Tibial nerve (tissue), 4 donors: ENCODE data around the gene IBSP. TPM values are rescaled to one million over a fixed set of nuclear protein-coding genes. Genes with fewer than 3 reads are reported as not detected.

Source experiments
- DNase-seq, 2 donors: peaks; one replicate each; pipeline ENCODE4 v3.0.0-alpha.2; 2019; ENCODE audit warnings: low spot score in 2 of 2
- H3K27ac ChIP-seq, 4 donors: fragments of 200-600 bp; sonication (generic) in 3 of 4; one replicate each; pipeline ENCODE4 v1.5.1; 2017 to 2019; ENCODE audit warnings: mild to moderate bottlenecking in 1 of 4
- H3K27me3 ChIP-seq, 2 donors: fragments of 200-600 bp; sonication (generic) in 1 of 2; one replicate each; pipeline versions ENCODE4 v1.5.1 to v1.6.0; 2017 to 2019
- H3K36me3 ChIP-seq, 3 donors: fragments of 200-600 bp; sonication (generic); one replicate each; pipeline ENCODE4 v1.5.1; 2018 to 2019
- H3K4me1 ChIP-seq, 4 donors: fragments of 200-600 bp; sonication (generic) in 3 of 4; one replicate each; pipeline ENCODE4 v1.5.1; 2017 to 2019
- H3K4me3 ChIP-seq, 4 donors: fragments of 200-600 bp; sonication (generic) in 3 of 4; one replicate each; pipeline ENCODE4 v1.5.1; 2017 to 2019; ENCODE audit warnings: mild to moderate bottlenecking in 1 of 4, moderate library complexity in 1 of 4
- H3K9me3 ChIP-seq, 4 donors: fragments of 200-600 bp; sonication (generic) in 3 of 4; one replicate each; pipeline ENCODE4 v1.5.1; 2017 to 2019
- CTCF ChIP-seq, 5 experiments: fragments of 200-600 bp in 3 of 5; fragments of 450-650 bp in 2 of 5; sonication (generic) in 3 of 5; IDR thresholded peaks; one replicate each; pipeline ENCODE4 v1.5.1; 2016 to 2019; ENCODE audit warnings: antibody characterized with exemption in 5 of 5, mild to moderate bottlenecking in 3 of 5, moderate library complexity in 2 of 5
- EP300 ChIP-seq, 2 donors: sonication (generic); formaldehyde crosslinking; IDR thresholded peaks; one replicate each; pipeline ENCODE4 v1.6.1; 2017; ENCODE audit warnings: antibody characterized with exemption in 2 of 2, mild to moderate bottlenecking in 1 of 2
- POLR2A ChIP-seq, 2 donors: fragments of 450-650 bp; IDR thresholded peaks; one replicate each; pipeline ENCODE4 v1.6.1; 2017; ENCODE audit warnings: antibody characterized with exemption in 2 of 2, mild to moderate bottlenecking in 2 of 2, moderate library complexity in 2 of 2
- WGBS, 2 donors: methylation state at CpG; one replicate each; pipeline ENCODE4 v1.1.5; 2018; 5-methylcytosine and 5-hydroxymethylcytosine counted together
- total RNA-seq, 4 donors: library from RNA; depleted of rRNA; stranded (reverse); fragments of >200 nt; gene quantifications; one replicate each; pipeline ENCODE4 v1.1.0, GENCODE V29; 2016

IBSP gene
- total RNA-seq, 4 donors from 2014 or later: not detected

DNA sequence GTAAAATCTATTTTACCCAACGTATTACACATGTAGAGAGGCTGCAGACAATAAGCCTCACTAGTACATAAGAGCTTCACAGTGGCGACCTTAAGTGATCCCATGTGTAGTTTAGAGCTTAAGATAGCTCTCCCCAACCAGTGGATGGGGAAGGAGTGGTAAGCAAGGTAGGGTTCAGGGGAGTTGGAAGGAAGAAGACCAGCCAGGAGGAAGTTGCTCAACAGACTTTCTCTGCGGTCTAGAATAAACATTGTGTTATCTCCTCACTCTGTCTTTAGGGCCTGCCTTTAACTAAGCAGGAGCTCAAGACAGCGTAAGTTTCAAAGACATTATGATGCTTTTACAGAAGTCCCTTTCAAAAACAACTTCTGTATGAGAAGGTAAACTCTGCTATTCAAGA, 50.3 kb downstream of the IBSP start:
- H3K27ac ChIP-seq: peak overlapping the region in 1 of 4 donors; percentile 70
- WGBS, 2 donors: 48 to 54% methylated on average over 4 of the region's 4 CpGs
- DNase-seq: no peak
- H3K9me3 ChIP-seq: no peaks in the 10 kb centered on the region
- H3K27me3 ChIP-seq: no peaks in the 10 kb centered on the region
- peaks cover 0 to 37% (median 3%) of the 10 kb centered on the region in 4 donors for H3K4me1 ChIP-seq
- TF ChIP-seq CTCF (IDR thresholded peaks at IDR 0.05) (no peak), EP300 (IDR thresholded peaks at IDR 0.05) (no peak), POLR2A (IDR thresholded peaks at IDR 0.05) (no peak)
- no peak overlapping the region for H3K4me3 ChIP-seq
- H3K36me3 ChIP-seq: no peaks in the 10 kb centered on the region

- WGBS, 2 donors: 67 to 78% methylated on average over 8 of the region's 8 CpGs
- TF ChIP-seq EP300 (IDR thresholded peaks at IDR 0.05) (peak; percentile 42 to 68), POLR2A (IDR thresholded peaks at IDR 0.05) (no peak)
- H3K4me3 ChIP-seq: no peak overlapping the region
- H3K27me3 ChIP-seq: no peaks in the 10 kb centered on the region
- H3K9me3 ChIP-seq: no peaks in the 10 kb centered on the region
- no peaks in the 10 kb centered on the region for H3K36me3 ChIP-seq
- H3K27ac ChIP-seq: peak overlapping the region in 1 of 4 donors; percentile 70
- peak in 1 of 2 donors; percentile 30 for DNase-seq
- H3K4me1 ChIP-seq: peaks cover 0 to 38% (median 3%) of the 10 kb centered on the region in 4 donors
Measured at GRCh38 chr4:87851332-87851731, 52.0 kb downstream of the IBSP start.

GRCh38 chr4:87851953-87852352, 52.6 kb downstream of the IBSP start:
- WGBS, 2 donors: 69 to 81% methylated on average over 4 of the region's 4 CpGs
- no peak overlapping the region for H3K4me3 ChIP-seq
- peak overlapping the region in 1 of 4 donors; percentile 9 for H3K27ac ChIP-seq
- TF ChIP-seq POLR2A (IDR thresholded peaks at IDR 0.05) (no peak), EP300 (IDR thresholded peaks at IDR 0.05) (no peak), CTCF (IDR thresholded peaks at IDR 0.05) (no peak)
- H3K27me3 ChIP-seq: no peaks in the 10 kb centered on the region
- H3K9me3 ChIP-seq: no peaks in the 10 kb centered on the region
- DNase-seq: no peak
- no peaks in the 10 kb centered on the region for H3K36me3 ChIP-seq
- peaks cover 0 to 38% (median 3%) of the 10 kb centered on the region in 4 donors for H3K4me1 ChIP-seq

- peak in 1 of 2 donors; percentile 34 for DNase-seq
Measured at GRCh38 chr4:87853108-87853507, 53.8 kb downstream of the IBSP start.

GRCh38 chr4:87853891-87854290, 54.5 kb downstream of the IBSP start:
- TF ChIP-seq EP300 (IDR thresholded peaks at IDR 0.05): no peak
- TF ChIP-seq POLR2A (IDR thresholded peaks at IDR 0.05): no peak
- no peak for TF ChIP-seq CTCF (IDR thresholded peaks at IDR 0.05)
- Histone ChIP-seq H3K9me3 (no peaks in the 10 kb centered on the region), H3K36me3 (no peaks in the 10 kb centered on the region), H3K4me1 (peaks cover 0 to 34% (median 0%) of the 10 kb centered on the region in 4 donors), H3K27me3 (no peaks in the 10 kb centered on the region), H3K4me3 (no peak overlapping the region), H3K27ac (no peak overlapping the region)
- DNase-seq: no peak

More at GRCh38 chr4:87853108-87853507, 53.8 kb downstream of the IBSP start:
- H3K4me3 ChIP-seq: no peak overlapping the region
- 1 to 2% methylated on average over 3 of the region's 3 CpGs for WGBS, 2 donors
- no peak overlapping the region for H3K27ac ChIP-seq
- no peaks in the 10 kb centered on the region for H3K36me3 ChIP-seq
- H3K9me3 ChIP-seq: no peaks in the 10 kb centered on the region
- peak; percentile 27 to 68 (median 45) for TF ChIP-seq CTCF (IDR thresholded peaks at IDR 0.05)
- no peak for TF ChIP-seq EP300 (IDR thresholded peaks at IDR 0.05)
- peaks cover 0 to 39% (median 3%) of the 10 kb centered on the region in 4 donors for H3K4me1 ChIP-seq
- H3K27me3 ChIP-seq: no peaks in the 10 kb centered on the region

DNA sequence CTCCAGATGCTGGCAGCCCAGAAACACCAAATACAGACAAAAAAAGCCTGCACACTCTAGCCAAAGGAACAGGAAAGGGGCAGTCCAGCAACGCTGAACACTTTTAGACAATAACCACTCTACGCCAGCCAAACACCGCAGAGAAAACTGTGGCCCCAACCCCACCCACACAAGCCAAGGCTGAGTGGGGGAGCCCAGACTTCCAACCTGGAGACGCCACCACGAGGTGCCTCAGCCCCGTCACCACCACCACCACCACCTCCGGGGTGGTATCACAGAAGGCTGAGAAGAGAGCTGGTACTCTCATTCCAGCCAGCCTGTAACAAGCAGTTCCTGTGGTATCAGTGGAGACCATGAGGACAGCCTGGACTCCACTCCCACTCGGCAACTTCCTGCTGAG, 56.2 kb downstream of the IBSP start:
- no peak for DNase-seq
- no peaks in the 10 kb centered on the region for H3K36me3 ChIP-seq
- WGBS, 2 donors: 75 to 76% methylated on average over 8 of the region's 8 CpGs
- peak overlapping the region in 2 of 4 donors; percentile 28 to 39 for H3K27ac ChIP-seq
- no peaks in the 10 kb centered on the region for H3K27me3 ChIP-seq
- TF ChIP-seq EP300 (IDR thresholded peaks at IDR 0.05) (no peak), POLR2A (IDR thresholded peaks at IDR 0.05) (no peak), CTCF (IDR thresholded peaks at IDR 0.05) (no peak)
- H3K9me3 ChIP-seq: no peaks in the 10 kb centered on the region
- no peak overlapping the region for H3K4me3 ChIP-seq
- H3K4me1 ChIP-seq: peaks cover 0 to 24% (median 0%) of the 10 kb centered on the region in 4 donors
